GM12801 (cell line): ENCODE data around the gene PCSK5.

Source experiments
- TF ChIP-seq, protein P1 (sequence below): IDR thresholded peaks from one replicate; pipeline ENCODE4 v1.5.1; 2011; ENCODE audit warnings: control low read depth; ENCODE audit not compliant: insufficient read length; ENCODE audit errors: extremely low read depth

PCSK5 gene

DNA sequence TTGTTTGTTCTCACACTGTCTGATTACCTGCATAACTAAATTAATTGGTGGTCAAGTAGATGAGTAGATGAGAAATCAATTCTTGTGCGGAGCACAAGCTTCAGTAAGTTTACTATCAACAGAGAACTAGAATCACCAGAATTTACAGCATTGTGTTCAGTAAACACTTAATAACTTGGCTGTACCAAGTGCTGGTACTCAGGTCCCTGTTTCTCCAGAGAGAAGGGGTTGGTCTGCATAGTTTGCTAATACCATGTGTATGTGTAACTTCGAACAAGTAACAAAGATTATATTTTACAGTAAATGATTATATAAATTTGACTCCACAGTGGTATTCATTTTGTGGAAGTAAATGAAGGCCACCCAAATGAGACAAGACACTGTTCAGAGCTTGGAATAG is 146.3 kb downstream of the PCSK5 start:
- TF ChIP-seq, protein P1, sequence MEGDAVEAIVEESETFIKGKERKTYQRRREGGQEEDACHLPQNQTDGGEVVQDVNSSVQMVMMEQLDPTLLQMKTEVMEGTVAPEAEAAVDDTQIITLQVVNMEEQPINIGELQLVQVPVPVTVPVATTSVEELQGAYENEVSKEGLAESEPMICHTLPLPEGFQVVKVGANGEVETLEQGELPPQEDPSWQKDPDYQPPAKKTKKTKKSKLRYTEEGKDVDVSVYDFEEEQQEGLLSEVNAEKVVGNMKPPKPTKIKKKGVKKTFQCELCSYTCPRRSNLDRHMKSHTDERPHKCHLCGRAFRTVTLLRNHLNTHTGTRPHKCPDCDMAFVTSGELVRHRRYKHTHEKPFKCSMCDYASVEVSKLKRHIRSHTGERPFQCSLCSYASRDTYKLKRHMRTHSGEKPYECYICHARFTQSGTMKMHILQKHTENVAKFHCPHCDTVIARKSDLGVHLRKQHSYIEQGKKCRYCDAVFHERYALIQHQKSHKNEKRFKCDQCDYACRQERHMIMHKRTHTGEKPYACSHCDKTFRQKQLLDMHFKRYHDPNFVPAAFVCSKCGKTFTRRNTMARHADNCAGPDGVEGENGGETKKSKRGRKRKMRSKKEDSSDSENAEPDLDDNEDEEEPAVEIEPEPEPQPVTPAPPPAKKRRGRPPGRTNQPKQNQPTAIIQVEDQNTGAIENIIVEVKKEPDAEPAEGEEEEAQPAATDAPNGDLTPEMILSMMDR = no peak

DNA sequence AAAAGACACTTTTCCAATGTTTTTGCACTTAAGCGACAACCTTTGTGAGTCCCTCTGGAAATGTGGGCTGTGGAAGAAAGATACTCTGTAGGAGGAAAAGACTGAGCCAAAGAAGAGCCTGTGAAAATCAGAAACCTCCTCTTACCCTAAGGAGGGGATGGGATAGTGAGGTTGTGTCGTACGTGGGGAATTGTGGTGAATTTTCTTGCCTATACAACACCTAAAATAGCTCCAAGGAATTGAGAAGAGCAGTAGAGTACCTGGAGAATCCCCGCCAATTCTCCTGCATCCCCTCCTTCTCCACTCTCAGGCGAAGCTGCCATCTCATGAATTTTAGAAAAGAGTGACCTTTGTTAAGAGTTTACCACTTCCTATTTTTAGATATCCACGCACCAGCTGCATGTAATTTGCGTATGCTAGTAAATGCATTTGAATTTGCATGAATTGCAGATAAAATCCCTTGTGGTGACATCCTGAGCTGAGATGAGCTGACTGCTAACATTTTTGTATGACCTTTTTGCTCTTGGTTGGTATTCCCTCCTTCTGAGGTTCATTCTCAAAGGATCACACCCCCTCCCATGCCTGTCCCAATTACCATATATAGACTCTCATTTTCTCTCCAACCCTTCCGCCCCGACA is 147.2 kb downstream of the PCSK5 start:
- TF ChIP-seq, protein P1 = no peak

DNA sequence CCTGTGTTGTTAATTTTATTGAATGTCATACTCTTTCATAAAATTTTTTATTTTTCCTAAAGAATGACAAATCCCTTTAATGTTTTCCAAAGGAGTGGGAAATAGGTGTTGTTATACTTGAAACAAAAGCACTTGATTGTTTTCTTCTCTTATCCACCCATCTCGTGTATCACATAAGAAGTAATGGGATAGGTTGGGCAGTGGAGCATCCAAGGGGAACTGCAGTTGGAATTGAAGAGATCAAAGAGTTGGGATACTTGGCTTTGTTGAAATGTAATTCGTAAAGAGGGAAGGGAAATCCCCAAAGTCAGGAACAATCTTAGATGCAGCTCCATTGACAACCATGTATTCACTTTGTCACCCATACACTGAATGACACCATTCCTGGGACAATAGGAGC is 148.0 kb downstream of the PCSK5 start:
- TF ChIP-seq, protein P1 = no peak

DNA sequence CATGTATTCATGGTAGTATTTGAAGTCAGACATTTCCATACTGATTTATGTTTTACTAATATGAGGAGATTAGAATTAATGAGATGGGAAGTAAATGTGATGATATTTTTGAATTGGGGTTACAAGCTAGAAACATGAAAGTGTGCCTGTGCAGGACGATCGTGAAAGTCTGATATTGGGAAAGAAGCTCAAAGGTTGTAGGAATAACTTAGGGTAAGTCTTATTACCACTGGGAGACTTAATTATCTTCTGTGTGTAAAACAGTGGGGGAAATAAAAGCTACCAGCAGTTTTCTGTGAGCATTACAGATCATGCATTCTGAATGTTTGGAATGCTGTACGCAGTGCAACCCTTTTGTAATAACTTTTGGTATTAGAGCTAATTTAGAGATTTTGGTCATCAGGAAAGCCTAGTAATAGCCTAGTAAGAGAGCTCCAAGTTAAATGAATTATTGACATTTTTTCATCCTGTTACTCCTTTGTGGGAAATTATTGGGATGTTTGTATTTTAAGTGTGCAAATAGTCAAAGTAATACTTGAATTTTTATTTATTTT is 153.9 kb downstream of the PCSK5 start:
- TF ChIP-seq, protein P1 = no peak

DNA sequence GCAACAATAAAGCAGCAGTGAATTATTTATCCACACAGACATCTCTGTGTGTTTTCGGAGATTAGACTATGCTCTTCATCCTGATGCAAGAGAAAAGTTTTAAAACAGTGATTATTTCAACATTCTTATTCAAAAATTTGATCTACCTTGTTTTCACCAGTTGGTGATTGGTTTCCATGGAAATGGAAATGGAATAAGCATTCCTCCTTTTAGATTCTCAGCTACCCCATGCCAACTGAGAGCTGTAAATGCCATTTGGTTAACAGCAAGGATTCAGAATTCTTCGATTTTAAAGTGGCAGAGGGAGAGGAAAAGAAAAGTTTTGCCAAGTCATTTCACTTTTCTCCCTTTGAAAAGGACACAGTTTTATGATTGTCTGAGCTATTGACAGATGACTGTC is 154.7 kb downstream of the PCSK5 start:
- TF ChIP-seq, protein P1 = no peak

DNA sequence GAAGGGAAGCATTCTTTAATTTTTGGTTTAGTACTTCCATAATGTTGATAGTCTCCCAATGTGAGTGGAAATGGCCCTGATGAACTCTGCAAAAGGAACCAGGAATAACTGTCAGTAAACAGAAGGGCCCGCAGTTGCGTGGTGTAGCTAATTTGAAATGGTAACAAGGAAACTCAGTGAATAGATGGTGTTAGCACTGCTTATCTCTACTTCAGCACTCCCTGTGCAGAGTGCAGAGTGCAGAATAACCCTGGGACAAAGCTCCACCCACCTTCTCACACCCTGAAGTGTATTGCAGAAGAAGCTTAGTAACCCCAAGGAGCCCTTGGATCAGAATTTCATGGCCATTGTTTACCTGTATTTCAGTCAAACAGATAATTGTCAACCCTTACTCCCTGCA is 158.9 kb downstream of the PCSK5 start:
- TF ChIP-seq, protein P1 = no peak

DNA sequence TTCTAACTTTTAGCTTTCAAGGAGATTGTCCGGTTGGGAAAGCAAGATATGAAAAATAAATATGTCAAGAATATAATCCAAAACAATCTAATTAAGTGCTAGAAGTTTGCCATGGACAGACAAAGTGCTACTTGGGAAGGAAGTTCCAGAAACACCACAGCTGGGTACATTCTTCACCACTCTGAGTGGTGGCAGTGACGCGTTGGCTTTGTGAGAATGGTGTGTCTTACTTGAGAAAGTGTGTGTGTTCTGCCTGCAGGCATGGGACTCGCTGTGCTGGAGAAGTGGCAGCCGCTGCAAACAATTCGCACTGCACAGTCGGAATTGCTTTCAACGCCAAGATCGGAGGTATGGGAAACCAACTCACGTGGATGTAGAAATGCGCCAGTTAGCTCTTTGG is 177.2 kb downstream of the PCSK5 start:
- TF ChIP-seq, protein P1 = no peak

DNA sequence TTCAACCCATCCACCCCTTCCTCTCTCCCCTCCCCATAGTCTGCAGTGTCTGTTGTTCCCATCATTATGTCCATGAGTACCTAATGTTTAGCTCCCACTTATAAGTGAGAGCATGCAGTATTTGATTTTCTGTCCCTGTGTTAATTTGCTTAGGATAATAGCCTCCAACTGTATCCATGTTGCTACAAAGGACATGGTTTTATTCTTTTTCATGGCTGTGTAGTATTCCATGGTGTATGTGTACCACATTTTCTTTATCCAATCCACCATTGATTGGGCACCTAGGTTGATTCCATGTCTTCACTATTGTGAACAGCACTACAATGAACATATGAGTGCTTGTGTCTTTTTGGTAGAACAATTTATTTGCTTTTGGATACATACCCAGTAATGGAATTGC is 187.1 kb downstream of the PCSK5 start:
- TF ChIP-seq, protein P1 = no peak
